ENCODE measurements around the gene LRWD1.

Gene LRWD1

GRCh38 chr7:102431617-102432298 lies 33.0 kb upstream of the LRWD1 start:
- no peak overlapping the region; the same call in 1 of the 2 replicates for H3K4me3 ChIP-seq (ENCODE audit: low read depth, low read length)
- peak; percentile 58 for DNase-seq (ENCODE audit: low read depth)
- no peak for TF ChIP-seq CTCF (IDR thresholded peaks at IDR 0.05; ENCODE audit: control insufficient read depth, extremely low read depth, insufficient read depth)

- TF ChIP-seq CTCF (IDR thresholded peaks at IDR 0.05; ENCODE audit: control insufficient read depth, extremely low read depth, insufficient read depth) = no peak
- H3K4me3 ChIP-seq (ENCODE audit: low read depth, low read length) = peak overlapping the region; percentile 68
Observed at GRCh38 chr7:102432442-102433218, 32.2 kb upstream of the LRWD1 start.

GRCh38 chr7:102433219-102434038 lies 31.4 kb upstream of the LRWD1 start, which contains the start of gene ORAI2:
Gene ORAI2 (plus strand): TSS chr7:102433575. CDS start chr7:102438957, 5,382 bp downstream.
- TF ChIP-seq CTCF (IDR thresholded peaks at IDR 0.05; ENCODE audit: control insufficient read depth, extremely low read depth, insufficient read depth) = no peak
- H3K4me3 ChIP-seq (ENCODE audit: low read depth, low read length) = peak within 1 kb of the TSS; percentile 68
- DNase-seq (ENCODE audit: low read depth) = no peak

More at GRCh38 chr7:102432442-102433218, 32.2 kb upstream of the LRWD1 start:
- DNase-seq (ENCODE audit: low read depth) = no peak

GRCh38 chr7:102434039-102434486 lies 30.7 kb upstream of the LRWD1 start:
- H3K4me3 ChIP-seq (ENCODE audit: low read depth, low read length) = peak overlapping the region; percentile 68
- DNase-seq (ENCODE audit: low read depth) = no peak
- TF ChIP-seq CTCF (IDR thresholded peaks at IDR 0.05; ENCODE audit: control insufficient read depth, extremely low read depth, insufficient read depth) = no peak

GRCh38 chr7:102436118-102436517 lies 28.7 kb upstream of the LRWD1 start:
- no peak for DNase-seq (ENCODE audit: low read depth)
- TF ChIP-seq CTCF (IDR thresholded peaks at IDR 0.05; ENCODE audit: control insufficient read depth, extremely low read depth, insufficient read depth) = no peak
- H3K4me3 ChIP-seq (ENCODE audit: low read depth, low read length) = no peak overlapping the region

GRCh38 chr7:102439963-102440795 lies 24.6 kb upstream of the LRWD1 start:
- no peak for DNase-seq (ENCODE audit: low read depth)
- H3K4me3 ChIP-seq (ENCODE audit: low read depth, low read length) = no peak overlapping the region
- TF ChIP-seq CTCF (IDR thresholded peaks at IDR 0.05; ENCODE audit: control insufficient read depth, extremely low read depth, insufficient read depth) = no peak

All from LNCaP clone FGC (cell line).